ENCODE data around the gene DUSP14.

Gene DUSP14

GRCh38 chr17:37476431-37477120, 13.1 kb upstream of the DUSP14 start:
- TF ChIP-seq TAF1 (IDR thresholded peaks at IDR 0.05; ENCODE audit: borderline replicate concordance, insufficient read depth, low read length): no peak
- no peak for TF ChIP-seq POLR2AphosphoS5 (IDR thresholded peaks at IDR 0.05; ENCODE audit: low read depth, low read length)
- TF ChIP-seq REST (IDR thresholded peaks at IDR 0.05; ENCODE audit: insufficient read depth in 1 of 2, low read depth in 2 of 2, low read length in 2 of 2): no peak
- TF ChIP-seq SIN3A (IDR thresholded peaks at IDR 0.05; ENCODE audit: borderline replicate concordance, insufficient read depth, low read length): no peak
- TF ChIP-seq FOXP2 (optimal IDR thresholded peaks at IDR 0.05; ENCODE audit: borderline replicate concordance, extremely low read depth, extremely low read length, insufficient read depth): no peak

GRCh38 chr17:37478187-37478586, 11.5 kb upstream of the DUSP14 start:
- TF ChIP-seq POLR2AphosphoS5 (IDR thresholded peaks at IDR 0.05; ENCODE audit: low read depth, low read length) (no peak), FOXP2 (optimal IDR thresholded peaks at IDR 0.05; ENCODE audit: borderline replicate concordance, extremely low read depth, extremely low read length, insufficient read depth) (no peak), REST (IDR thresholded peaks at IDR 0.05; ENCODE audit: insufficient read depth in 1 of 2, low read depth in 2 of 2, low read length in 2 of 2) (no peak), SIN3A (IDR thresholded peaks at IDR 0.05; ENCODE audit: borderline replicate concordance, insufficient read depth, low read length) (no peak)

GRCh38 chr17:37479025-37479424, 10.7 kb upstream of the DUSP14 start:
- TF ChIP-seq TAF1 (IDR thresholded peaks at IDR 0.05; ENCODE audit: borderline replicate concordance, insufficient read depth, low read length) (no peak), POLR2AphosphoS5 (IDR thresholded peaks at IDR 0.05; ENCODE audit: low read depth, low read length) (no peak), REST (IDR thresholded peaks at IDR 0.05; ENCODE audit: insufficient read depth in 1 of 2, low read depth in 2 of 2, low read length in 2 of 2) (no peak), FOXP2 (optimal IDR thresholded peaks at IDR 0.05; ENCODE audit: borderline replicate concordance, extremely low read depth, extremely low read length, insufficient read depth) (no peak), SIN3A (IDR thresholded peaks at IDR 0.05; ENCODE audit: borderline replicate concordance, insufficient read depth, low read length) (no peak)

- TF ChIP-seq POLR2AphosphoS5 (IDR thresholded peaks at IDR 0.05; ENCODE audit: low read depth, low read length): no peak
- no peak for TF ChIP-seq FOXP2 (optimal IDR thresholded peaks at IDR 0.05; ENCODE audit: borderline replicate concordance, extremely low read depth, extremely low read length, insufficient read depth)
- no peak for TF ChIP-seq REST (IDR thresholded peaks at IDR 0.05; ENCODE audit: insufficient read depth in 1 of 2, low read depth in 2 of 2, low read length in 2 of 2)
- no peak for TF ChIP-seq SIN3A (IDR thresholded peaks at IDR 0.05; ENCODE audit: borderline replicate concordance, insufficient read depth, low read length)
- TF ChIP-seq TAF1 (IDR thresholded peaks at IDR 0.05; ENCODE audit: borderline replicate concordance, insufficient read depth, low read length): no peak
Measured at GRCh38 chr17:37480427-37480826, 9.3 kb upstream of the DUSP14 start.

Measured in PFSK-1 (cell line).